Activated CD4-positive, alpha-beta memory T cell treated with anti-CD3 and anti-CD28 coated beads for 36 hours (primary cell): ENCODE measurements around the gene RABGAP1L. TPM values are rescaled to one million over a fixed set of nuclear protein-coding genes. Genes with fewer than 3 reads are reported as not detected.
"Not testable (repeated sequence)": the region's sequence is repeated elsewhere in the genome, so short reads cannot be mapped to it uniquely, and the experiment has no call there.

ENCODE experiments used
- CTCF ChIA-PET: fragments of 350-600 bp; sonication (Branson Sonifier 250); formaldehyde crosslinking; loops from one replicate; lab custom pipeline; 2021; ENCODE audit warnings: antibody characterized with exemption, inconsistent platforms; lab: Charles Lee
- POLR2A ChIA-PET: fragments of 350-600 bp; sonication (Branson Sonifier 250); formaldehyde crosslinking; loops from one replicate; lab custom pipeline; 2021; ENCODE audit warnings: antibody characterized with exemption; lab: Charles Lee
- DNase-seq: peaks from one replicate; pipeline ENCODE4 v3.0.0-alpha.2; 2020
- H3K27ac Mint-ChIP-seq: one replicate; pipeline ENCODE4 v1.8.0; 2021; ENCODE audit warnings: mixed read lengths
- H3K27me3 Mint-ChIP-seq: one replicate; pipeline ENCODE4 v1.8.0; 2021; ENCODE audit warnings: mixed read lengths
- H3K36me3 Mint-ChIP-seq: one replicate; pipeline ENCODE4 v1.8.0; 2021; ENCODE audit warnings: mixed read lengths
- H3K4me1 Mint-ChIP-seq: one replicate; pipeline ENCODE4 v1.8.0; 2021; ENCODE audit warnings: low read depth, mixed read lengths
- H3K4me3 Mint-ChIP-seq: one replicate; pipeline ENCODE4 v1.8.0; 2021; ENCODE audit warnings: mild to moderate bottlenecking, mixed read lengths
- H3K9me3 Mint-ChIP-seq: one replicate; pipeline ENCODE4 v1.8.0; 2021; ENCODE audit warnings: mixed read lengths
- intact Hi-C: fragments of 100-400 bp; cut with micrococcal nuclease; formaldehyde crosslinking; loops from one replicate; pipeline ENCODE4 v1.15.1; 2023
- total RNA-seq, 2 experiments: library from RNA; stranded (reverse); gene quantifications; one replicate each; pipeline ENCODE4 v1.2.3, GENCODE V29; 2021

The RABGAP1L gene
- total RNA-seq, 2 experiments from 2014 or later: 30.5 to 30.9 TPM

DNA sequence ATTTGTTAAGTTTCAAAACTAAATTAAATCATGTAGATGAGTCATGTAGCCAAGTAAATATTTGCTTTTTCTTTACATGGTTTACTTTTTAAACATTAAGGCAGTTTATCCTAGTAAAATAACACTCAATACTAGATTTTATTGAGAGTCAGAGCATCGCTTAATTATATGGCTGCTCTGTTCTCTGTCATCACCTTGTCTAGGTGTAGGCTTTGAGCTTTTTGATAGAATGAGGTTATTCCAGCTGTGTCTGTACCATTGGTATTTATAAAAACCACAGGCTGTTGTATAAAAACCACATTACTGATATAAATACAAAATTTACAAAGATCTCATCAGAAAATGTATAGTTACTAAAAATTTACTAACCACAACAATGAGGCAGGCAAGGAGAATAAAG is 245.9 kb downstream of the RABGAP1L start:
- peaks cover 4% of the 10 kb centered on the region for H3K9me3 Mint-ChIP-seq
- no peaks in the 10 kb centered on the region for H3K4me1 Mint-ChIP-seq
- H3K36me3 Mint-ChIP-seq: peaks cover 21% of the 10 kb centered on the region
- CTCF ChIA-PET: no interaction called here
- no peak for DNase-seq
- intact Hi-C loops: no loop called here
- POLR2A ChIA-PET: no interaction called here
- H3K27ac Mint-ChIP-seq: no peak overlapping the region
- no peaks in the 10 kb centered on the region for H3K27me3 Mint-ChIP-seq
- H3K4me3 Mint-ChIP-seq: no peak overlapping the region

DNA sequence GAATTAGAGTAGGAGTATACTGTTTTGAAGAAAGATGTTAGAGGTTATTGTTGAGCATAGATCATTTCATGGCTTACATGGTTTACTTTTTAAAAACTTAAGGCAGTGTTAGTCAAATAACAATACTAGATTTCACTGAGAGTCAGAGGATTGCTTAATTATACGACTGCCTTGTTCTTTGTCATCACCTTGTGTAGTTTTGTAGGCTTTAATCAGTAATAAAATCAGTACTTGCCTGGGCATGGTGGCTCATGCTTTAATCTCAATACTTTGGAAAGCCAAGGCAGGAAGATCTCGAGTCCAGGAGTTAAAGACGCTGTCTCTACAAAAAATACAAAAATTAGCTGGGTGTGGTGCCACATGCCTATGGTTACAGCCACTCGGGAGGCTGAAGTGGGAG is 247.1 kb downstream of the RABGAP1L start:
- Mint-ChIP-seq H3K4me1 (peaks cover 4% of the 10 kb centered on the region), H3K4me3 (no peak overlapping the region), H3K36me3 (peaks cover 16% of the 10 kb centered on the region), H3K27ac (no peak overlapping the region), H3K9me3 (peaks cover 6% of the 10 kb centered on the region), H3K27me3 (no peaks in the 10 kb centered on the region)
- intact Hi-C loops: no loop called here
- CTCF ChIA-PET: no interaction called here
- POLR2A ChIA-PET: no interaction called here
- no peak for DNase-seq

DNA sequence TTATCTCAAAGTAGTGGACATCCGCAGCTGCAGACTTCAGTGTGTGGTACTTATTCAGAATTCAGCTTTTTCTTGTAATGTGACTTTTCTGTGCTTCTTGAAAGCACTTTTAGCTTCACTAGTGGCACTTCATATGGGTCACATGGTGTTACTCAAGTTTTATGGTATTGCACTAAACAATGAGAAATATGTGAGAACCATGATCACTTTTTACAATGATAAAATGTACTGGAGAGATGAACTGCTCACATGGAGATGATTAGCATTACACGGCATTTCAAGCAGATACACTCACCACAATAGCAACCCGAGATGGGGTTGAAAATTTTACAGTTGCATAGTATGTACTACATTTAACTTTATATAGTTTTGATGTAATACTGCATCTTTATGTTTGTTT is 248.3 kb downstream of the RABGAP1L start:
- Mint-ChIP-seq H3K4me1 (peaks cover 13% of the 10 kb centered on the region), H3K36me3 (peaks cover 18% of the 10 kb centered on the region), H3K27me3 (no peaks in the 10 kb centered on the region), H3K9me3 (peaks cover 13% of the 10 kb centered on the region), H3K27ac (no peak overlapping the region), H3K4me3 (no peak overlapping the region)
- no peak for DNase-seq
- ChIA-PET CTCF (no interaction called here), POLR2A (no interaction called here)
- intact Hi-C loops: no loop called here

DNA sequence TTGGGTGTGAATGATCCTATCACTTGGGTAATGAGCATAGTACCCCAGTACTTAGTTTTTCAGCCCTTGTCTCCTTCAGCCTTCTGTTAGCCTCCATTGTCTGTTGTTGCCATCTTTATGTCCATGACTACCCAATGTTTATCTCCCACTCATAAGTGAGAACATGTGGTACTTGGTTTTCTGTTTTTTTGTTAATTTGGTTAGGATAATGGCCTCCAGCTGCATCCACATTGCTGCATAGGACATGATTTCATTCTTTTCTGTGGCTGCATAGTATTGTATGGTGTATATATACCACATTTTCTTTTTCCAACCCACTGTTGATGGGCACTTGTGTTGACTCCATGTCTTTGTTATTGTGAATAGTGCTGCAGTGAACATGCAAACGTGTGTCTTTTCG is 248.8 kb downstream of the RABGAP1L start:
- H3K36me3 Mint-ChIP-seq: peaks cover 18% of the 10 kb centered on the region
- no peak overlapping the region for H3K4me3 Mint-ChIP-seq
- DNase-seq: no peak
- intact Hi-C loops: no loop called here
- CTCF ChIA-PET: no interaction called here
- peaks cover 13% of the 10 kb centered on the region for H3K4me1 Mint-ChIP-seq
- no peaks in the 10 kb centered on the region for H3K27me3 Mint-ChIP-seq
- POLR2A ChIA-PET: no interaction called here
- peaks cover 13% of the 10 kb centered on the region for H3K9me3 Mint-ChIP-seq
- no peak overlapping the region for H3K27ac Mint-ChIP-seq

DNA sequence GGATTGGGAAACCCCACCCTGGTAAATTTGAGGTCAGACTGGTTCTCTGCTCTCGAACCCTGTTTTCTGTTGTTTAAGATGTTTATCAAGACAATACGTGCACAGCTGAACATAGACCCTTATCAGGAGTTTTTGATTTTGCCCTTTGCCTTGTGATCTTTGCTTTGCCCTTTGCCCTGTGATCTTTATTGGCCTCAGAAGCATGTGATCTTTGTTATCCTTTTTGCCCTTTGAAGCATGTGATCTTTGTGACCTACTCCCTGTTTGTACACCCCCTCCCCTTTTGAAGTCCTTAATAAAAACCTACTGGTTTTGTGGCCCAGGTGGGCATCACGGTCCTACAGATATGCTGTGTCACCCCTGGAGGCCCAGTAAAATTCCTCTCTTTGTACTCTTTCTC is 250.5 kb downstream of the RABGAP1L start:
- H3K4me3 Mint-ChIP-seq, H3K27ac Mint-ChIP-seq, CTCF ChIA-PET, intact Hi-C loops, DNase-seq, POLR2A ChIA-PET, H3K27me3 Mint-ChIP-seq: not testable (repeated sequence)
- Mint-ChIP-seq H3K9me3 (peaks cover 13% of the 10 kb centered on the region), H3K4me1 (peaks cover 24% of the 10 kb centered on the region), H3K36me3 (peaks cover 18% of the 10 kb centered on the region)

DNA sequence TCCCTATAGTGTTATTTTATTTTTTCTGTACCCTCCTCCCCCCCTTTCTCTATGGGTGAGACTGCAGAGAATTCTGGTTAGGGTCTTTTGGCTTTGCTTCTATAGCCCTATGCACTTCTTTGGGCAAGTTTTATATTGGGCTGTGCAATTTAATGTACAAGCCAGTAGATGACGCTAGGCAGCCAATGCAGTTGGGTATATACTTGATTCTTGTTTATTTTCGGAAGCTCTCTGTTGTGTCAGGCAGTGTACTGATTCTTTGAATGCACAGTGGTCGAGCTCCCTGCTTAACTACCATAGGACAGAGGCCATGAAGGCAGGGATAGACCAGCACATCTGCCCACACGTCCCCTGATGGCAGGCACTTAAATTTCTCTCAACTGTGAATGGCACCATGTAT is 254.3 kb downstream of the RABGAP1L start:
- Mint-ChIP-seq H3K9me3 (peaks cover 13% of the 10 kb centered on the region), H3K27me3 (no peaks in the 10 kb centered on the region), H3K4me3 (no peak overlapping the region), H3K36me3 (peaks cover 13% of the 10 kb centered on the region), H3K27ac (no peak overlapping the region), H3K4me1 (peaks cover 28% of the 10 kb centered on the region)
- intact Hi-C loops: no loop called here
- ChIA-PET CTCF (interaction anchor here (0.9 kb wide), 1 partner anchor 330 kb away, joined by 3 read pairs; no protein-coding TSS in a partner anchor), POLR2A (no interaction called here)
- DNase-seq: no peak

DNA sequence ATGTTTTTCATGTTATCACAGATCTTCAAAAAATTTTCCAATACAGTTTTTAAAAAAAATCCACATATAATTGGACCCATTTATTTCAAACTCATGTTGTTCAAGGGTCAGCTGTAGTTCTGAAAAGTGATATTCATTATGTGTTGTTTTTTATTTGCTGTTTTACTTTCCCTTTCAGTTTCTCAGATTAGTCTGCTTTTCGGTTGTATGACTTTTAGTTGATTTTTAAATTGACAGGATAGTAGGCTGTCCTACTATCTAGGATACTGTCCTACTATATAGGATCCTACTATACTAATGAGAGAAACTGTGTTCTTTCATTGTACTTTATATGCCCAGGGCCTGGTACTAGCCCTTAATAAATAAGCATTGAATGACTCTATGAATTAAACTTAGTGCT is 254.9 kb downstream of the RABGAP1L start:
- Mint-ChIP-seq H3K4me1 (peaks cover 28% of the 10 kb centered on the region), H3K27me3 (no peaks in the 10 kb centered on the region), H3K9me3 (peaks cover 13% of the 10 kb centered on the region), H3K27ac (no peak overlapping the region), H3K4me3 (no peak overlapping the region), H3K36me3 (peaks cover 7% of the 10 kb centered on the region)
- POLR2A ChIA-PET: no interaction called here
- no peak for DNase-seq
- intact Hi-C loops: no loop called here
- CTCF ChIA-PET: no interaction called here

DNA sequence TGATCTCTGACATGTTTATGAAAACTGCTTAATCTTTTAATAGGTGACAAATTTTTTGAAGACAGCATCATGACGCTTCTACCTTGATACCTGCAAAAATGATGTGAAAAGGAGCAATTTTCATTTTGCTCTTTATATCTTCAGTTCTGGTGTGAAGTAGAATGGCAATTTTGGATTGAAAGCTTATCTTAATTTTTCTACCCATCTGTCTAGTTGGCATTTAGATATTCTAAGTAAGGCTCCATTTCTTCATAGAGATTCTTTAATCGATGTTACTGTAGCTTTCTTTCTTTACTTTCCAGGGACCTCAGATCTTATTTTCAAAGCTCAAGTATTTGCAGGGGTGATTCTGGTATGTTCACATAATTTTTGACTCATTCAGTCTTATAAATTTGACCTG is 256.2 kb downstream of the RABGAP1L start:
- Mint-ChIP-seq H3K36me3 (peaks cover 2% of the 10 kb centered on the region), H3K27ac (no peak overlapping the region), H3K4me1 (peaks cover 28% of the 10 kb centered on the region), H3K9me3 (peaks cover 10% of the 10 kb centered on the region), H3K4me3 (no peak overlapping the region), H3K27me3 (no peaks in the 10 kb centered on the region)
- ChIA-PET CTCF (no interaction called here), POLR2A (interaction anchor here (0.6 kb wide), 1 partner anchor 49 kb away, joined by 3 read pairs; no protein-coding TSS in a partner anchor)
- intact Hi-C loops: no loop called here
- DNase-seq: no peak

DNA sequence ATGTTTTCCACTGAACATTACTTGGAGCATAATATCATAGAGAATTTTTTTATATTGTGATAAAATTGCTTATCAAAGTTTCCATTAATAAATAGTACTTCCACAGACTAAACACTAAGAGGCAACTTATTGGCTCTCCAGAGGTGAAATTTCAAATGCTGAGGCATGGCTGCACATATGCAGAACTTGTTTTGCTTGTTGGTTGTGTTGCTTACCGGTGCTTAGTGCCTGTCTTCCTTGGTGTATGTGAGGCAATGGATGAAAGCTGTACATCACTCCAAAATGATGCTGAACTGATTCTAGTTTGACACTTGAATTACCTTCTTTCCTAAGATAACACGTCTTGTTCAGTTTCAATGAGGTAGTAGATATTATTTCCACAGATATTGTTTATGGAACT is 258.6 kb downstream of the RABGAP1L start:
- peaks cover 2% of the 10 kb centered on the region for H3K36me3 Mint-ChIP-seq
- H3K4me1 Mint-ChIP-seq: peaks cover 14% of the 10 kb centered on the region
- POLR2A ChIA-PET: no interaction called here
- H3K4me3 Mint-ChIP-seq: no peak overlapping the region
- no peaks in the 10 kb centered on the region for H3K9me3 Mint-ChIP-seq
- no peak overlapping the region for H3K27ac Mint-ChIP-seq
- CTCF ChIA-PET: no interaction called here
- DNase-seq: no peak
- H3K27me3 Mint-ChIP-seq: no peaks in the 10 kb centered on the region
- intact Hi-C loops: no loop called here

DNA sequence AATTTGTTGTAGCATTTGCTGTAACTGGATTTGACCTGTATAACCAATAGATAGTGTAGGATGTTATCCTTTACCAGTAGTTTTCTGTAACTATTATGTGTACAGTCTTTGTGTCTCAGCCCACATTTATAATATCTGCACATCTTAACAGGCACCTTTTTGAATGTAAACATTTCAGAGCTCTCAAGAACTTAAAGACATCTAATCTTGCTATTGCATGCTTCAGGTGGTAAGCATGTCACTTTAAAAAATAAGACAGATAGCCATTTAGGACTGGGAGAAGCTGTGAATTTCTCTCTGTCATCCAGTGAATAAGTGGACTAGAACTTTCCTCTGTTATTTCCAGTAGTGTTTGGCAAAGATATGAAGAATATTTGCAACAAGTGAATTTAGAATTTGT is 265.8 kb downstream of the RABGAP1L start:
- DNase-seq: no peak
- intact Hi-C loops: no loop called here
- Mint-ChIP-seq H3K36me3 (peaks cover 2% of the 10 kb centered on the region), H3K4me1 (no peaks in the 10 kb centered on the region), H3K9me3 (no peaks in the 10 kb centered on the region), H3K4me3 (no peak overlapping the region), H3K27ac (no peak overlapping the region), H3K27me3 (no peaks in the 10 kb centered on the region)
- ChIA-PET POLR2A (no interaction called here), CTCF (no interaction called here)

DNA sequence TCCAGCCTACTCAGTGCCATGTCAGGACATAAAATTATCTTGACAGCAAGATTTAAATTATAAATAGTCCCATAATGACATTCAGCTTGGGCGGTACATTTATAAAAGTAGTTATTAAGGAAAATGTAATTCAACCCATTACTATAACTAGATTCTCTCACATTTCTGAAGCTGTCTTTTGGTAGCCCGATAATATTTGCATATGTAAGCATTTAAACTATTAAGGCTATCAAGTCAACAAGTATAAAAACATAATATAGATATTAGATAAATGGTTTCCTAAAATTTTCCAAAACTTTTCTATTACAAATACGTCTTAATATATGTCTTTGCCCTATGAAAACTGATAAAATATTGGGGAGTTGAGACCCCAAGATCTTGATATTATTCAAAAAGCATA is 266.8 kb downstream of the RABGAP1L start:
- Mint-ChIP-seq H3K9me3 (no peaks in the 10 kb centered on the region), H3K27ac (no peak overlapping the region), H3K36me3 (peaks cover 2% of the 10 kb centered on the region), H3K4me1 (no peaks in the 10 kb centered on the region), H3K27me3 (no peaks in the 10 kb centered on the region), H3K4me3 (no peak overlapping the region)
- DNase-seq: no peak
- ChIA-PET CTCF (no interaction called here), POLR2A (no interaction called here)
- intact Hi-C loops: no loop called here

DNA sequence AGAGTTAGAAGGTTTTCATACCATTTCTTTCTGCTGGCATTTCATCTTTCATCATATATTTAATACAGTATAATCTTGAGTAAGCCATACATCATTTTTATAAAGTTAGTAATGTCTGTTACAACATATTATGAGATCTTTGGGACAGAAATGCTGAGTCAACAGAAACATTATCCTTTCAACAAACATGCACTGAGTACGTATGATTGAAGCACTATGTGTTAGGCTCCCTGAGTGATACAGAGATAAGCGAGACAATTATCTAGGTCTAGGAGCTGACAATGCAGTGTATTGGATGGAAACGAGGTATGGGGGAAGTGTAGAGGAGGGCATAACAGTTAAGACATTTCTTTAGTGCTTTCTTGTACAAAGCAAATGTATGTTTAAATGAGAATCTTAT is 268.7 kb downstream of the RABGAP1L start:
- Mint-ChIP-seq H3K27me3 (no peaks in the 10 kb centered on the region), H3K27ac (no peak overlapping the region), H3K4me1 (no peaks in the 10 kb centered on the region), H3K9me3 (no peaks in the 10 kb centered on the region), H3K4me3 (no peak overlapping the region), H3K36me3 (no peaks in the 10 kb centered on the region)
- CTCF ChIA-PET: no interaction called here
- POLR2A ChIA-PET: no interaction called here
- DNase-seq: no peak
- intact Hi-C loops: no loop called here

DNA sequence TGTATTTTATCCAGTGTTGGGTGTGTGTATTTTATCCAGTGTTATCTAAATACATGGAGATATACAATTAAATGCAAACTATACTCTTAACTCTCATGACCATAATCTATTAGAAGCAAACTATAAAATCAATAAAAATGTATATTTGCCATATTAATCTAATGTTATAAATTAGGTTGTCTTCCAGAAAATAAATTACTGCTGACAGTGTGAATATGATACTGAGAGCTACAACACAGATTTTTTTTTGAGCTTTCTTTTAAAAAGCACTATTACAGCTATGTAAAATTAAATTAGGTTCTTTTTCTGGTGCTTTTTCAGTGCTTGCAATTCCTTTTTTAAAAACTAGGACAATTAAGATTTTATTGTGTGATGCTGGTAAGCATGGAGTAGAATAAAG is 269.4 kb downstream of the RABGAP1L start:
- H3K36me3 Mint-ChIP-seq: no peaks in the 10 kb centered on the region
- H3K4me1 Mint-ChIP-seq: no peaks in the 10 kb centered on the region
- DNase-seq: no peak
- ChIA-PET CTCF (no interaction called here), POLR2A (no interaction called here)
- H3K27me3 Mint-ChIP-seq: no peaks in the 10 kb centered on the region
- no peak overlapping the region for H3K27ac Mint-ChIP-seq
- no peak overlapping the region for H3K4me3 Mint-ChIP-seq
- no peaks in the 10 kb centered on the region for H3K9me3 Mint-ChIP-seq
- intact Hi-C loops: no loop called here
